Fibroblast of skin of abdomen (primary cell): ENCODE data around the gene RARB.

Source experiments
- DNase-seq: peaks from one replicate; pipeline ENCODE4 v3.0.0-alpha.2; 2013

The RARB gene

DNA sequence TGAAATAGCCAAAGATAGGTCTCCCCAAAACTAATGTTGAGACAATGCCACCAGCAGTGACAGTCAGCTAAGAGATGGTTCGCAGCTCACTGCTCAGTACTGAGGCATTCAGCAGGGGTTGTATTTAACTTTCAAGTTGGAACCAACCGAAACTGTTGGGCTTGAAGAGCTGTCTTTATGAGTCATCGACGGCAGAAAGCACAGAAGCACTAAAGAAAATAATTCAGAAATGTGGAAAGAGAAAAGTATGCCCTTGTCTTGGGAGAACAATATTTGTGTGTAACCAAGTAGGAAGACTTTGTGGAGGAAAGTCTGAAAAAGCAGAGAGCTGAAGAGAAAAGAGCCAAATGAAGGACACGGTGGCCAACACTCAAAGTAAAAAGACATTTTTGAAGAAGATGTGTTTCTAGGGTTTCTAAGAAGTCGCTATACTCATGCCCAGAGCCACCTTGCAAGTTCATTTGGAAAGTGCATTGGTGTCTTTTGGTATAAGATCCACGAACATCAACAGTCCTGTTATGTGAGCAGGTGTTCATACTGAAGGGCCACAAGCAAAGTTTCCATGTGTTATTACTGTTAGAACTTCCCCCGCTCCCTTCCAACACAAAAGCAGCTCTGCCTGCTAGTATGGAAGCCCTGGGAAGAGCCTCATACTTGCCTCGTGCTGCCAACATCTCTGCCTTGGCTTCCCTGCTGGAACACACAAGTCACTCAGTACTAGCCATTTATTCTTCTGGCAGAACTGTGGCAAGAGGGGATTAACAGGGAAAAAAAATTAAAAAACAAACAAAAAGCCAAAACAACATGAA, 4.1 kb upstream of the RARB start:
- peak; percentile 67 for DNase-seq

DNA sequence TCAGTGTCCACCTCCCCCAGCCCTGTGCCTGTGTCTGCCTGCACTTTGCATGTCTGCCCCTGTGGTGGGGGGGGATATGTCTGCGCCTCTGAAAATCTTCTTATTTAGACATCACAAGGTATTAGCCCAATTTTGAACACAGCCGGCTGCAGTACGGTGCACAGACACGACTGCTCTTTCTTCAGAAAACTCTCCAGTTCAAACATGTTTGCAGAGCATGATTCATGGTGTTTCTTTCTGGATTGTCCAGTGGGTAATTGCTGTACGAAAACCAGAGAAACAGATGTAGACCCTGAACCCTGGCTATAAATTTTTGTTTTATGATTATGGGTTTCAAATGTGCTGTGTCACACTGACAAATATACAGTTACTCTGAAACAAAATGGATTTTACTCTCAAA, 3.4 kb upstream of the RARB start:
- DNase-seq = peak; percentile 72

GRCh38 chr3:25426408-25426807, 1.7 kb upstream of the RARB start:
- peak; percentile 40 for DNase-seq

GRCh38 chr3:25427155-25427554, 908 bp upstream of the RARB start:
- DNase-seq = no peak

DNA sequence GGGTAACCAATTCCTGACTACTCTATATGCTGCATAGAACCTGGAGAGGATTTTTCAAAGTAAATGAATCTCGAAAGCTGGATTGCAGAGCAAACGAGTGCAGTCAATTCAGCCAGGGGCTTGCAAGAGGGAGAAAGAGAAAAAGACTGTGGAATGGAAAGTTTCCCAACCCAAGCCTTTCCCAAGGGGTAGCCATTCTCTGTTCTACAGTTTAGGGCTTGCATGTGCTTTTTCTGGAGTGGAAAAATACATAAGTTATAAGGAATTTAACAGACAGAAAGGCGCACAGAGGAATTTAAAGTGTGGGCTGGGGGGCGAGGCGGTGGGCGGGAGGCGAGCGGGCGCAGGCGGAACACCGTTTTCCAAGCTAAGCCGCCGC, 511 bp upstream of the RARB start:
- DNase-seq = peak; percentile 22

DNA sequence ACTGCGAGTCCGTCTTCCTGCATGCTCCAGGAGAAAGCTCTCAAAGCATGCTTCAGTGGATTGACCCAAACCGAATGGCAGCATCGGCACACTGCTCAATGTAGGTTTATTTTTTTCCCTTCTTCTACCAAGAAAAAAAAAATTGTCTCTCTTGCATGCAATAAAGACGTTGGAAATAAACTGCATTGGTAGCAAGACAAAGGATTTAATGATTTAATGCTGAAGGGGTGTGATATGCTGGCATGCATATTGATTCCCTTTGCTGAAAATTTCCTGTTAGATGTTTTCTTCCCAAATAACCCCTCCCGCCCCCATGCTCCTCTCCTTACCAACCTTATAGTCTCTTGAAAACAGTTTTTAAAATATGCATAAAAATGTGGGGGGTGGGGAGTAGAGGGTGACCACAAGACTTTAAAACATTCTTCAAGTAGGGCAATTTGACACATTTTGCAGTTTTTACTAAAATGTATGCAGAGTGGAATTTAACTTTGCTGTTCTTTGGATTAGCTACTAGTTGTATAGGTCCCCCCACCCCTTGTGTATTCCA, 799 bp downstream of the RARB start:
- DNase-seq = peak; percentile 70

DNA sequence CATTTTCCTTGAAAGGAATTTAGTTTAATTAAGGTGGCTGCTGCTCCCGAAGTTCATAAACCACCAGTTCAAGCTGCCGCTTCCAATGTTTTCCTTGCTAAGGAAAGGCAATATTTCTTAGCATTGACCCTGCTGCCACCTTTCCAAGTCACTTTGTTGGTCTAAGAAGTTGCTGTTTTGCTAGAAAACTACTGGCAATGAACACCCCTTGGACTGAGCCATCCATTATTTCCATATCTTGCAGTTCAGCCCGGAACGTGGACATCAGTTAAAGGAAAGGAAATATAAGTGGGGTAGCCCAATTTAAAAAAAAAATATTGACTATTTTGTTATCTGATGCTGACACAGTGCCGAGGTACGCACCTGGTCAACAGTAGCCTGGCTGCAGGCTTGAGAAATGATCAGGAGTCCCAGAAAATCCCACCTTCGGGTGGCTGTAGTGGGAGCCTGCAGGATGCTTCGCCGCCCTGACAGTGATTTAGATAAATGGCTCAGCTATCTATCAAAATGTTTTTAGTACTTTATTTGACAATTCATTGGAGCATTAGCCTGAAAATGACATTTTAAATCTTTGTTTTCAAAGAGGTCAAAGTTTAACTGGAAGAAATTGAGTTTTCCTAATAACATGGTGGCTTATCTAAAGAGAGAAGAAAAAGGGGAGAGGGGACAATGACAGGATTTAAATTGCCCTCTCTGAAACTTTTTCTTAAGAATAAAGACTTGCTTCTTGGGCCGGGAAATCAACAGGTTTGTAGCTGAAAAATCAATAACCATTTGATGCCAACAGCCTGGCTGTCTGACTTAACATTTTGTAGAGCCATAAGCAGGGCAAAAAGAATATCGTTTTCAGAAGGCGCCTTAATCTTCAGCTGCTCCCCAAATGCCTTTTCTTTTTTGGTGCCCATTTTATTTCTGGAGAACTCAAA, 1.6 kb downstream of the RARB start:
- no peak for DNase-seq

DNA sequence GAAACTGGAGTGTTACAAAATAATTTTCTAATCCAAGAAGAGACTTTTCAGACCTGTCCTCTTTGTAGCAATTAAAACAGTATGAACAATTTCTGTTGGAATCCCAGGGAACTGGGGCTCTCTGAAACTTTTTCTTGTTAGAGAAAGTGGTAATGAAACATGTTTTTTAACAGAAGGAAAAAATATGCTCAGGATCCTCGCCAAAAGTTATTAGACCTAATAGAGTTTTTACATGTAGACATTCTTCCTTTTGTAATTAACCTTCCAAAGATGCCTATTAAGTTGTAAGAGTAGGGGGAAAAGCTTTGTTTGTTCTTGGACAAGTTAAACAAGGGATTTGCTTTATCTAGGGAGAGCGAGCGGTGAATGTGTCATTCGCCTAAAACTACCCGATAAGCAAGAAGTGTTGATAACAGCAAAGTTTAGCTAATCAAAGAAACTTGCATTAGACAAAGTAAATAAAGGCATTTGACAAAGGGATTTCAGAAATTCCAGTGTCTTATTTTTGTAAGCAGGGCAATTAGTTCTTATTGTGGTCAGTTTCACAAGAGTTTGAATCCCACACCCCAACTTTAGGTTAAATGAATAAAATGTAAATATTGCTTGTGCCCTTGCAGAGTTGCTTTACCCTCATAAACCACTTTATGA, 2.3 kb downstream of the RARB start:
- no peak for DNase-seq

GRCh38 chr3:25430935-25431770, 3.1 kb downstream of the RARB start:
- DNase-seq = no peak

- no peak for DNase-seq
Observed at GRCh38 chr3:25432176-25432720, 4.2 kb downstream of the RARB start.

DNA sequence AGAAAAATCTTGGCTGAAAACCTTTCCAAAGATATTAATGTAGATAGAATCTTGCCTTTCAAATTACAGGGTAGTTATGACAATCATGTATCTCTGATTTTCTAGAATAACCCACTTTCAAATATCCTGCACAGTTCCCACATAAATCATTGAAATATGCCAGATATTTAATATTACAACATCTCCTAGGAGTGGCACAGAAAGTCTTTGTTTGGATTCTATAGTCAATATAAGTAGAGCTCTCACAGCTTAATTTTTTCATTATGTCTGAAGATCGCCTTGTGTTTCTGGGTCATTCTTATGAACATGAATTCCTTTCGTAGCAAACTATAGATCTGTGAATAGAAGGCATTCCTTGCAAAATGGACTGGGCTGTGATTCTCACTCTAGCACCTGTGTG, 5.0 kb downstream of the RARB start:
- DNase-seq = no peak

DNA sequence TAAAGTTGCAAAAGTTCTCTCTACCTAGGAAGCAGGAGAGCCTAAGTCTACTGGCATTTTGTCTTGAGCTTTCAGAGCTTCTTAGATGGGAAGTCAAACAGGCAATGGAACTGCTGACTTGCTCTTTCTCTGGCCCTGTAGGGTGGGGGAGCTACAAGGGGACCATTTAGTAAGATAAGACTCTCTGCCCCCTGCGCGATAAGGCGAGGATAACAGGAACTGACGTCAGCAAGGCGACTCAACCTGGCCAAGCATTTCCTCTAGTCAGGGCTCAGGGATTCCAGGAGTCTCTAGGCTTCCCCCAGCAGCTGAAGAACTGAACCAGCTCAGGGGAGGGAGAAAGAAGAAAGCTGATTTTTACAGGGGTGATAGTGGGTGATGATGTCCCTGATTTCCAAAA, 5.8 kb downstream of the RARB start:
- DNase-seq = peak; percentile 50

DNA sequence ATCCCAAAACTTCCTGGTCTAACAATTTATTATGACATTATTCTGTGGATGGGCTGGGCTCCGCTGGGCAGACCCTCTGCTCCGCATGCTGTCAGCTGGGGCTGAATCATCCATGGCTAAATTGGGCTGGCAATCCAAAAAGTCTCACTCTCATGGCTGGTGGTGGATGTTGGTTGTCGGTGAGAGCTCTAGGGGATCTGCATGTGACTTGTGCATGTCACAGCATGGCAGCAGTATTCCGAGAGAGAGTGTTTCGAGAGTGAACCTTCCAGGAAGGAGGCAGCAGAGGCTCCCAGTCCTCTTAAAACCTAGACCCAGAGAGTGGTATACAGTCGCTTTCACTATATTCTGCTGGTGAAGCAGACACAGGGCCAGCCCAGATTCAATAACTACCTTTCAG, 9.9 kb downstream of the RARB start:
- no peak for DNase-seq

- no peak for DNase-seq
Observed at GRCh38 chr3:25438791-25439555, 10.9 kb downstream of the RARB start.

DNA sequence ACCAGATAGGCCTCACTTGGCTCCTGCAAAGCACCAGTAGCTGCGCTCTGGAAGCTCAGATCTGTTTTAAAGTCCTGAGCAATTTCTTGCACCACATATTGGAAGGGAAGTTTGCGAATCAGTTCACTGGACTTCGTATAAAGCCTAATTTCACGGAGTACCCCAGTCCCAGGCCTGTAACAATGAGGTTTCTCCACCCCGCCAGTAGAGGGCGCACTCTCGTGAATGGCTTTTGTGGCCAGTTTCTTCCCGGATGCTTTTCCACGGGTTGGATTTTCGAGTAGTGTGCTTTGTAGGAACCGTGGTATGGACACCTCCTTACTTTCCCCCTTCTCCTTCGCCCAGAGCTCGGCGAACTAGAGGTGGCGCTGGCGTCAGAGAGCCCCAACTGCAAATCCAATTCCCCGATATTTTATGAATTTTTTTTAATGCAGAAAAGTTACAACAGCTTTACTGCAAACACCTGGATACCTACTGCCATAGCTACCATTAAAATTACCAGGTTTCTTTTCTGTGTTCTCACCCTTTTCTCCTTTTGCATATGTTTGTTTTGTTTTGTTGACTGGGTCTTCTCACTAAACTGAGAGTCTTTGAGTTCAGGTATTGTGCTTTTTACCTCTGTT, 13.3 kb downstream of the RARB start:
- DNase-seq = no peak

- DNase-seq = no peak
Observed at GRCh38 chr3:25442486-25442885, 14.4 kb downstream of the RARB start.

- no peak for DNase-seq
Observed at GRCh38 chr3:25444273-25444672, 16.2 kb downstream of the RARB start.

- no peak for DNase-seq
Observed at GRCh38 chr3:25445731-25446130, 17.7 kb downstream of the RARB start.

GRCh38 chr3:25447285-25447684, 19.2 kb downstream of the RARB start:
- no peak for DNase-seq

GRCh38 chr3:25447925-25448324, 19.9 kb downstream of the RARB start:
- DNase-seq = no peak
